GM20000 (cell line): ENCODE results near the gene MPST.
"Not testable (repeated sequence)": the region's sequence is repeated elsewhere in the genome, so short reads cannot be mapped to it uniquely, and the experiment has no call there.

Experiments
- DNase-seq: peaks from one replicate; pipeline ENCODE4 v3.0.0; 2012; ENCODE audit warnings: low spot score
- TF ChIP-seq, protein P1 (sequence below): IDR thresholded peaks from 2 replicates; pipeline ENCODE4 v1.5.1; 2012; ENCODE audit warnings: mild to moderate bottlenecking, control low read depth; ENCODE audit errors: extremely low read depth, missing control alignments

The MPST gene

DNA sequence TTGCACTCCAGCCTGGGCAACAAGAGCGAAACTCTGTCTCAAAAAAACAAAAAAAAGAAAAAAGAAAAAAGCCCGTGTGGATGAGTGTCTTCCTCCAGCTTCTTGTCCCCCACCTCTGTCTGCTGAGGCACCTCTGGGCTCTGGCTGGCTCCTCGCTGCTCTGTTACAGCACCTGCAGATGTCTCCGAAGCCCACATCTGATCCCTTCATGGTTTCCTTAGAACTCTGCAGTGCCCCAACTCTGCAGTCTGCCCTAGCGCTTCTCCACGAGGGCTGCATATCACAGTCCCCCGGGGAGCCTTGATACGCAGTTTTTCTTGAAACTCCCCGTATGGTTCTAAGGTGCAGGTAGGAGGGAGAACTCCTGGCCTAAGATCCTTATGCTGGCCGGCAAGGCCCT, 47.9 kb downstream of the MPST start:
- no peak for DNase-seq
- TF ChIP-seq, protein P1, sequence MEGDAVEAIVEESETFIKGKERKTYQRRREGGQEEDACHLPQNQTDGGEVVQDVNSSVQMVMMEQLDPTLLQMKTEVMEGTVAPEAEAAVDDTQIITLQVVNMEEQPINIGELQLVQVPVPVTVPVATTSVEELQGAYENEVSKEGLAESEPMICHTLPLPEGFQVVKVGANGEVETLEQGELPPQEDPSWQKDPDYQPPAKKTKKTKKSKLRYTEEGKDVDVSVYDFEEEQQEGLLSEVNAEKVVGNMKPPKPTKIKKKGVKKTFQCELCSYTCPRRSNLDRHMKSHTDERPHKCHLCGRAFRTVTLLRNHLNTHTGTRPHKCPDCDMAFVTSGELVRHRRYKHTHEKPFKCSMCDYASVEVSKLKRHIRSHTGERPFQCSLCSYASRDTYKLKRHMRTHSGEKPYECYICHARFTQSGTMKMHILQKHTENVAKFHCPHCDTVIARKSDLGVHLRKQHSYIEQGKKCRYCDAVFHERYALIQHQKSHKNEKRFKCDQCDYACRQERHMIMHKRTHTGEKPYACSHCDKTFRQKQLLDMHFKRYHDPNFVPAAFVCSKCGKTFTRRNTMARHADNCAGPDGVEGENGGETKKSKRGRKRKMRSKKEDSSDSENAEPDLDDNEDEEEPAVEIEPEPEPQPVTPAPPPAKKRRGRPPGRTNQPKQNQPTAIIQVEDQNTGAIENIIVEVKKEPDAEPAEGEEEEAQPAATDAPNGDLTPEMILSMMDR, result no peak

DNA sequence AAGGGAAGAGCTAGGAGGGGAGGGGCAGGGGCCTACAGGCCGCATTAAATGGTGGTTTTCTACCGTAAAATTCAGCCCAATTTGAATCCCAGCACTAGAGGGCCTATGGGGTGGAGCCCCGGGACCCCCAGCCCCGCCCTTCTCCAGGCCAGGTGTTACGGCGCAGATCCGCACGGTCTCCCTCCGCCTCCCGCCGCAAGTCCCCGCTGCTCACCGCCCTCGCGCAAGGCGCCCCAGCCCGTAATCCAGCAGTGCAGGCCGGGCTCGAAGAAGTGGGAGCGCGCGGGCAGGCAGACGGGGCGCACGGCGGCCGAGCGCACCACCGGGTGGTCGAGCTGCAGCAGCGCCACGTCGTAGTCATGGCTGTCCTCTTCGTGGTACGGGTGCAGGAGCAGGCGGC, 49.3 kb downstream of the MPST start:
- TF ChIP-seq, protein P1, result no peak
- DNase-seq, result no peak

DNA sequence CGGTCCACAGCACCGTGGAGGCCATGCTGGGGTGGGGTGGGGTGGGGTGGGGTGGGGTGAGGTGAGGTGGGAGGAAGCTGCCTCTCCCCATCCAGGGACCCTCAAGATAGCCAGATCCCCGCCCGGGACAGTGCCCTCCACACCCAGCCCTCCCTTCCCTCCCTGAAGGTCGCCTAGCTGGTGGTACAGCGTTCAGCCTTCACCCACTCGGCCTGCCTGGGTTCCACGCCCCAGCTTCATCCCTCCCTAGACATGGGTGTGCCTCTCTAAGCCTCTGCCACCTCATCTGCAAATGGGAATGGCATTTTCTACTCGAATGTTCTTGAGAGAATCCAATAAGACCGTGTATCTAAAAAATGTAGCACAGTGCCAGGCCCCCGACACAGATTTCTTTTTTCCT, 49.8 kb downstream of the MPST start:
- no peak for DNase-seq
- TF ChIP-seq, protein P1, result no peak

DNA sequence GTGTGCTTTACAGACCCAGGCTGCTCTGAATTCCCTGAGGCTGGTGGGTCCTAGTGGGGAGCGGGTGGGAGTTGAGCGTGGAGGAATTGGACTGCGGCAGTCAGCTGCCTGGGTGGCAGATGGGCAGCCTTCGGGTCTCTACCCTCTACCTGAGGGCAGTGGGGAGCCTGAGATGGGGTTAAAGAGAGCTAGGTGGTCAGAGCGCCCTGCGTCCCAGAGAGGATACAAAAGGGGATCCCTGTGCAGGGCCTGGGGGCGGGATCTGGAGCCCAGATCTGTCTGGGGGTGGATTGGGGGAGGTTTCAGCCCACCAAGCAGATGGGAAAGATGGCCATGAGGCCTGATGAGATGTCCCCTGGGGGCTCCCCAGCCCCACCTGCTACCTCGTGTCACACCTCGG, 50.2 kb downstream of the MPST start:
- DNase-seq, result no peak
- TF ChIP-seq, protein P1, result no peak

DNA sequence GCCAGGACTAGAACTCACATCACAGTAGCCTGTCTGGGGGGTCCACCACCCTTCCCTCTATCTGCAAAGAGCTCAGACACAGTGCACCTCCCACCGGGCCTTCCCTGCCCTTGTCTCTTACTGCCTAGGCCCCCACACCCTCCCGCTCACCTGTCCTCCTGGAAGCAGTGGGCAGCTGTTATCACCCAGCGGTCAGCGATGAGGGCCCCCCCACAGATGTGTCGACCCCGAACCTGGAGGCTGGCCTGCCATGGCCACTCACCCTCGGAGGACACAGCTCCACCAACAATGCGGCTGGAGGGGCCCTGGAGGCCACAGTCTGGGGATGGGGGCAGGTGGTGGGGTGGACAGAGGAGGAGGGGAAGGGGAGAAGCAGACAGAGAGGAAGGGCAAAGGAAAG, 50.8 kb downstream of the MPST start:
- TF ChIP-seq, protein P1, result no peak

DNA sequence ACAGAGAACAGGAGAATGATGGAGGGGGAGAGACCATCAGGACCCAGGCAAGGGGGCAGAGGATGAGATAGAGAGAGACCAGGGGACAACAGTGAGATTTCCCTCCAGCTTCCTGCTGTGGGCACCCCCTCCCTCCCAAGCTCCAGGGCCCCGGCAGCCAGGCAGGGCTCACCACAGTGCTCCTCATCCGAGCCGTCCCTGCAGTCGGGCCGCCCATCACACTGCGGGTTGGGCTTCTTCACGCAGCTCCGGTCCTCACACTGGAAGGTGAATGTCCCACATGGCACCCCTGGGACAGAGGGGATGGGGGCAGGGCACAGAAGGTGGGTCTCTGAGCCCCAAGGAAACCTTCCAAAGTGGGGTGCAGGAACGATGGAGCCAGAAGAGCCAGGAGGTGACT, 51.2 kb downstream of the MPST start:
- no peak for DNase-seq
- TF ChIP-seq, protein P1, result no peak

More for the DNA sequence above, 50.8 kb downstream of the MPST start:
- DNase-seq, result no peak

DNA sequence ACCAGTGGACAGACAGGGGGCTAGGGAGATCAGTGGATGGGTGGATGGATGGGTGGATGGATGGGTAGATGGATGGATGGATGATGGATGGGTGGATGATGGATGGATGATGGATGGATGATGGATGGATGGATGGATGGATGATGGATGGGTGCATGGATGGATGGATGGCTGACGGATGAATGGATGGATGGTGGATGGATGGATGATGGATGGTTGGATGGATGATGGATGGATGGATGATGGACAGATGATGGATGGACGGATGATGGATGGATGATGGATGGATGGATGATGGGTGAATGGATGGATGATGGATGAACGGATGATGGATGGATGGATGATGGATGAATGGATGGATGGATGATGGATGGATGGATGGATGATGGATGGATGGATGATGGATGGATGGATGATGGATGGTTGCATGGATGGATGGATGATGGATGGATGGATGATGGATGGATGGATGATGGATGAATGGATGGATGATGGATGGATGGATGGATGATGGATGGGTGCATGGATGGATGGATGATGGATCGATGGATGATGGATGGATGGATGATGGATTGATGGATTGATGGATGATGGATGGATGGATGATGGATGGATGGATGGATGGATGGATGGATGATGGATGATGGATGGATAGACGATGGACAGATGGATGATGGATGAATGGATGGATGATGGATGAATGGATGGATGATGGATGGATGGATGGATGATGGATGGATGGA, 52.5 kb downstream of the MPST start:
- DNase-seq, result not testable (repeated sequence)

DNA sequence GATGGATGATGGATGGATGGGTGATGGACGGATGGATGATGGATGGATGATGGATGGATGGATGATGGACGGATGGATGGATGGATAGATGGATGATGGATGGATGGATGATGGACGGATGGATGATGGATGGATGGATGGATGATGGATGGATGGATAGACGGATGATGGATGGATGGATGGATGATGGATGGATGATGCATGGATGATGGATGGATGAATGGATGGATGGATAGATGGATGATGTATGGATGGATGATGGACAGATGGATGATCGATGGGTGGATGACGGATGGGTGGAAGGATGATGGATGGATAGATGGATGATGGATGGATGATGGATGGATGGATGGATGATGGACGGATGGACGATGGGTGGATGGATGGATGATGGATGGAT, 53.1 kb downstream of the MPST start:
- DNase-seq, result no peak
- TF ChIP-seq, protein P1, result no peak
